ENCODE measurements around the gene NCAPD2.

NCAPD2 gene

DNA sequence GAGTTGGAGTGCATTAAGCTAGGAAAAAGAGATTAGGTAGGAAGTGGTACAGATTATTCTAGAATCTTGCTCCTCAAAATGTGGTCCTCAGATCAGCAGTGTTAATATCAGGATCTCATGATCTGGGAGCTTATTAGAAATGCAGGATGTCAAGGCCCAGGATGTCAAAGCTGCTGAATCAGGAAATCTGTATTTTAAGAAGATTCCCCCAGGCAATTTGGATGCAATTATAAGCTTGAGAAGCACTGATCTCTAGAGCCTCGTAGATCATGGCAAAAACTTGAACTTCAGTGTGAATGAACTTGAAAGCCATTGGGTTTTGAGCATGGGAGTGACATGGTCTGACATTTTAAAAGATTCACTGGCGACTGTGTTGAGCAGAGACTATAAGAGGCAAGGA lies 6.6 kb downstream of the NCAPD2 start:
- DNase-seq, result no peak

DNA sequence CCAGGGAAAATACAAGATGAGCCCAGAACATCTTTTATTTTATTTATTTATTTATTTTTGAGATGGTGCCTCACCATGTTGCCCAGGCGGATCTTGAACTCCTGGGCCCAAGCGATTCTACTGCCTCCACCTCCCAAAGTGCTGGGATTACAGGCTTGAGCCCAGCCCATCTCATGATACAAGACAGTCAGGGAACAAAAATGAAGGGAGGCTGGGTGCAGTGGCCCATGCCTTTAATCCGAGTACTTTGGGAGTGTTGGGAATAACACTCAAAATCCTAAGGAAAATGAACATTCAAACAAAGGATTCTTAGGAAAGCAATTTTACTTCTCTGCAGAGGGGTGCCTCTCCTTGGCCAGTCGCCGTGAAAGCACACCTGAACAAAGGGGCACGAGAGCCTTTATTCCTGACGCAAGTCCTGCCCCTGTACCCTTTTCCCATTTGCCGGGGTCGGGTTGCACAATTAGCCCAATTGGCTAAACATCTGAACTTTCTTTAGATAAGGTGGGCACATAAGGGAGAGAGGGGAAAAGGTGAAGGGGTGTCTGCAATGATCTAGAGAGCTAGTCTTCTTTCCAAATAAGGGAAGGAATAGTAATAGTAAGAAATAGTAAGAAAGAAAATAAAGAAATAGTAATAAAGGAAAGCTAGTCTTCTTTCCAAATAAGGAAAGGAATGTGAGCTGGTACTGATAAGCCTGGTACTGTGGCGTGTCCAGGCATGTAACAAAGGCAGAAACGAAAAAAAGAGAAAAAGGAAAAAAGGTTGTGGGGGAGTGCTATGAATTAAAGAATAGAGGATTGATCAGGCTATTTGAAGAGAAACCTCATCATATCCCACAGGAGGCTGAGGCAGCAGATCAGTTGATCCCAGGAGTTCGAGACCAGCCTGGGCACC lies 13.4 kb downstream of the NCAPD2 start:
- DNase-seq, result no peak

DNA sequence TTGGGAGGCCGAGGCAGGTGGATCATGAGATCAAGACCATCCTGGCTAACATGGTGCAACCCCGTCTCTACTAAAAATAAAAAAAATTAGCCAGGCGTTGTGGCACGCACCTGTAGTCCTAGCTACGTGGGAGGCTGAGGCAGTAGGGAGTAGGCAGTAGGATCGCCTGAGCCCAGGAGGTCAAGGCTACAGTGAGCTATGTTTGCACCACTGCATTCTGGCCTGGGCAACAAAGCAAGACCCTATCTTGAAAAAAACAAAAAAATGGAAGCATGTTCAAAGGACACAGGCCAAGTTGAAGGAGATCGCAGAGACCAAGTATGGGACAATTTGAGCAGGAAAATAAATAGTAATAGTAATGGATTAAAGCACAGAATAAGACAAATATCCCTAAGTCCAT lies 14.2 kb downstream of the NCAPD2 start:
- DNase-seq, result no peak

DNA sequence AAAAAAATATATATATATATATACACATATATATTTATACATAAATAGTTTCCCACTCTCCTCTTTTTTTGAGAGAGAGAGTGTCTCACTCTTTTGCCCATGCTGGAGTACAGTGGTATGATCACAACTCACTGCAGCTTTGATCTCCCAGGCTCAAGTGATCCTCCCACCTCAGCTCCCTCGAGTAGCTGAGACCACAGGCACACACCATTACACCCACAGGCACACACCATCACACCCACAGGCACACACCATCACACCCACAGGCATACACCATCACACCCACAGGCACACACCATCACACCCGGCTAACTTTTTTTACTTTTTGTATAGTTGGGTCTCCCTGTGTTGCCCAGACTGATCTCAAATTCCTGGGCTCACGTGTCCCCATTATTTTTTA lies 26.3 kb downstream of the NCAPD2 start:
- DNase-seq, result no peak

DNA sequence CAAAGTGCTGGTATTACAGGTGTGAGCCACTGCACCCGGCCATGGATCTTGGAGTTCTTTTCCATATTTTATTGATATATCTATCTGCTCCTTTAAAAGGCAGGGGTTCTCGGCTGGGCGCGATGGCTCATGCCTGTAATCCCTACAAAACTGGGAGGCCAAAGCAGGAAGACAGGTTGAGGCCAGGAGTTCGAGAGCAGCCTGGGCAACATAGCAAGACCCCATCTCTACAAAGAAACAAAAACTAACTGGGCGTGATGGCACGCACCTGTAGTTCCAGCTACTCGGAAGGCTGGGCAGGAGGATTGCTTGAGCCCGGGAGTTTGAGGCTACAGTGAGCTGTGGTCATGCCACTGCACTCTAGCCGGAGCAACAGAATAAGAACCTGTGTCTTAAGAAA lies 28.3 kb downstream of the NCAPD2 start:
- no peak for DNase-seq

DNA sequence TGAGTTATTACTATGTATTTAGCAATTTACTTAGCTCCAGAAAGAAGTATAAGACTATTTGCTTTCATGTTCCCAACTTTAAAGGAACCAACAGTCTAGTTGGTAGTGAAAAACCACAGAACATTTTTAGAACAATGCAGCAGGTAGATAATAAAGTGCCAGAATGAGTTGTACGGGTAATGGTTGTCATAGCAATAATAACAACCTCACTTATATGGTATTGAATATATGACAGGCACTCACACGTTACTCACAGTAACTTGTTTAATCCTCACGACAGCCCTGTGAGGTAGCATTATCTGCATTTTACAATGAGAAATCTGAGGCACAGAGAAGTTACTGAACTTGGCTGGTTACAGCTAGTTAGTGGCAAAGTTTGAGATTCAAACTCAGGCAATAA lies 29.8 kb downstream of the NCAPD2 start:
- DNase-seq, result no peak

DNA sequence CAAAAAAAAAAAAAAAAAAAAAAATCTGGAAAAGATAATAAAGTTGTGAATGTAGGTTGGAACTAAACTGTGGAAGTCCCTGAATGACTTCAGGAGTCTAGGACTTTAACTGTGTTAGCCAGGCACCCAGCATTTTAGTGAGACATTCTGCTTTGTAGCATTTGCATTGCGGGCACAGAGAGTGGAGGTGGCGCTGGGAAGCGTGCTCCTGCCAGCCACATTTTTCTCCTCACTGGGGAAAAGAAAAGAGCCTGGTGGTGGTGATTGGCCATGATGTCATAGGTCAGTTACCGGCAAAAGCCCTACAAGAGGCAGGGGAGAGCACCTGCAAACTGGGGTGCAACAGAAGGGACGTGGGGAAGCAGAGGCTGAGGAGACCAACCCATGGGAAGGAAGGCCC lies 30.7 kb downstream of the NCAPD2 start:
- DNase-seq, result no peak

DNA sequence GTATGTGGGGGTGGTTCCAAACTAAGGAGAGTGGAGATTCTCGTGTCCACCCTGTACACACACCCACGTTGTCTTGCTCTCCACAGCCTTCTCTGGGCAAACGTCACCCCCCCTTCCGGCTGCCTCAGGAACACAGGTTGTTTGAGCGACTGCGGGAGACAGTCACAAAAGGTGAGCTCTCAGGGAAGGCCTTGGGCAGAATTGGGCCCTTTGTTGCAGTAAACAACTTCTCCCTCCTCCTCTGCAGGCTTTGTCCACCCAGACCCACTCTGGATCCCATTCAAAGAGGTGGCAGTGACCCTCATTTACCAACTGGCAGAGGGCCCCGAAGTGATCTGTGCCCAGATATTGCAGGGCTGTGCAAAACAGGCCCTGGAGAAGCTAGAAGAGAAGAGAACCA lies 32.3 kb downstream of the NCAPD2 start:
- no peak for DNase-seq

DNA sequence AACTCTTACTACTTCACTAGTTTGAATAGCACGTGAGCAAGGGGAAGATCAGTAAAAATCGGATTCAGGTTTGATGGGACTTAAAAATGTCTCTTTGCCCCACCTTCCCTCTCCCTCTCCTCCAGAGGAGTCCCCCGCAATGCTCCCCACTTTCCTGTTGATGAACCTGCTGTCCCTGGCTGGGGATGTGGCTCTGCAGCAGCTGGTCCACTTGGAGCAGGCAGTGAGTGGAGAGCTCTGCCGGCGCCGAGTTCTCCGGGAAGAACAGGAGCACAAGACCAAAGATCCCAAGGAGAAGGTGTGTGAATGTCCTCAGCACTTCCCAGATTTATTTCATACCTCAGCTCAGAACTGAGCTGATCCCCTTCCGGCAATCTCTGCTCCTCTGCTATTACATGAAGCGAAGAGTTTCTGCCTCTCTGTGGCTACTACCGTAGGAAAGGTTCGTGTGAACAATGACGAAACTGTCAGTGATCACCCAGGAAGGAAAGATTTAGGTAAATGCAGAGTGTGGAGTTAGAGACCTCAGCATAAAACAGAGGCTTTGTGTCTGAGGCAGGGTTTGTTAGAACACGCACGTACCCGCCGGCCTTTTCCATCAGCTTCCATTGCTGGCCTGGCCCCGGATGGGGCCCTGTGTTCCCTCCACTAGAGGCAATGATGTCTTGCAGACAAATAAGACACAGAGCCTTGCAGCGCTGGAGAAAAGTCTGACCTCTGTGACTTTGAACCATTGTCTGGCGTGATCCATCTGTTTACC lies 33.0 kb downstream of the NCAPD2 start:
- DNase-seq, result no peak

DNA sequence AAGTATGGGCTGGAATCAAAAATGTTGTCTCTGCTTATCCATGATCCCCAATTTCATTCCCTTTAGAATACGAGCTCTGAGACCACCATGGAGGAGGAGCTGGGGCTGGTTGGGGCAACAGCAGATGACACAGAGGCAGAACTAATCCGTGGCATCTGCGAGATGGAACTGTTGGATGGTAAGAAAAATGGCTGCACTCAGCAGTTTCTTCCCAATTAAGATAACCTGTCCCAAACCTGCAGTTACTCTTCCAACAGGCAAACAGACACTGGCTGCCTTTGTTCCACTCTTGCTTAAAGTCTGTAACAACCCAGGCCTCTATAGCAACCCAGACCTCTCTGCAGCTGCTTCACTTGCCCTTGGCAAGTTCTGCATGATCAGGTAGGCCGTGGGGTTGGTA lies 33.8 kb downstream of the NCAPD2 start:
- no peak for DNase-seq

DNA sequence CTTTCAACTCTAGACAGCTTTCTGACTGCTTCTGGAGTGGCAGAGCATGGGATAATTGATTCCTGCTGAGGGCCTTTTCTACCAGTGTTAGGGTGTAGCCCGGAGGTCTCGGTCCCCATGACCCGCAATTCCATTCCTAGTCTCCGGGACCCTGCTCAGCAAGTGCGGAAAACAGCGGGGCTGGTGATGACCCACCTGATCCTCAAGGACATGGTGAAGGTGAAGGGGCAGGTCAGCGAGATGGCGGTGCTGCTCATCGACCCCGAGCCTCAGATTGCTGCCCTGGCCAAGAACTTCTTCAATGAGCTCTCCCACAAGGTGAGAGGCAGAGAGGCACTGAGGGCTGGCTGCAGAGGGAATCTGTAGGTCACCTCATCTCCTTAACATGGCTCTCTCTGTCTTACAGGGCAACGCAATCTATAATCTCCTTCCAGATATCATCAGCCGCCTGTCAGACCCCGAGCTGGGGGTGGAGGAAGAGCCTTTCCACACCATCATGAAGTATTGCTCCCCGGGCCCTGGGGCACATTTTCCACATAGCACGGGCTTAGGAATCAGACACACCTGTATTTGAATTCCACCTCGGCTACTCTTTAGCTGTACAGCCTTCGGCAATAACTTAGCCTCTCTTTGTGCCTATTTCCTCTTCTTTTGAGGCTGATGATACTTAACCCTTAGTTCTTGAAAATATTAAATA lies 34.8 kb downstream of the NCAPD2 start:
- DNase-seq, result no peak

DNA sequence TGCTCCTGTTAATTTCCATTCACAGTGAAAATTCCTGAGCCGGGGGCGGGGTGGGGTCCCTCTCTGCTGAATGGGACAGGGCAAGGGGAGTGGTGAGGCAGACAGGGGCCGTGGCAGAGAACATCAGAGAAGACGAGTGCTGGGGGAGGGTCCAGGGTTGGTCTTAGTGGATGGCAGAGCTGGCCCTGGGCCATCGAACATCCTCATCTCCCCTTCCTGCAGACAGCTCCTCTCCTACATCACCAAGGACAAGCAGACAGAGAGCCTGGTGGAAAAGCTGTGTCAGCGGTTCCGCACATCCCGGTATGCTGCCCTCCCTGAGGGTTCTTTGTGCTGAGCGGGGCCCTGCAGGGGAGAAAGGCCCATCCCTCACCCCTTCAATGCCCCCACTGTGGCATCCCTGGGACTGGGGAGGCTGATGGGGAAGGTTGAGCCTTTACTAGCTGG lies 35.4 kb downstream of the NCAPD2 start:
- no peak for DNase-seq

DNA sequence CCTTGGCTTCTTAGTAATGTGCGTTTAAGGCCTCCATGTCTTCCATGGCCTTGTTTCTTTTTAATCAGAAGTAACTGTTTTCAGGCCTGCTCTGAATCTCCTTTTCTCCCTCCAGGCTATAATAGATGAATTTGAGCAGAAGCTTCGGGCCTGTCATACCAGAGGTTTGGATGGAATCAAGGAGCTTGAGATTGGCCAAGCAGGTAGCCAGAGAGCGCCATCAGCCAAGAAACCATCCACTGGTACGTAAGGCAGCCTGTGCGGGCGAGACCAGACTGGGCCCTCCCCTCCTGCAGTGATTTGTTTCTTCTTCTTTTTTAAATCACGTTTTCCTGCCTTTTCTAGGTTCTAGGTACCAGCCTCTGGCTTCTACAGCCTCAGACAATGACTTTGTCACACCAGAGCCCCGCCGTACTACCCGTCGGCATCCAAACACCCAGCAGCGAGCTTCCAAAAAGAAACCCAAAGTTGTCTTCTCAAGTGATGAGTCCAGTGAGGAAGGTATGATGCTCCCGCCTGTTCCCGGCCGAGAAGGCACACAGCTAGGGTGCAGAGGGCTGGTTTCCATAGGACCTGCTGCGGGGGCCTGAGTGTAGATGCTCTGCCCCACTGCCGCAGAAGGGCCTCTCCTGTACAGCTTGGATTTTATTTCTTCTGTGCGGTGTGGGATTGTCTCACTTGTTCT lies 36.8 kb downstream of the NCAPD2 start:
- no peak for DNase-seq

DNA sequence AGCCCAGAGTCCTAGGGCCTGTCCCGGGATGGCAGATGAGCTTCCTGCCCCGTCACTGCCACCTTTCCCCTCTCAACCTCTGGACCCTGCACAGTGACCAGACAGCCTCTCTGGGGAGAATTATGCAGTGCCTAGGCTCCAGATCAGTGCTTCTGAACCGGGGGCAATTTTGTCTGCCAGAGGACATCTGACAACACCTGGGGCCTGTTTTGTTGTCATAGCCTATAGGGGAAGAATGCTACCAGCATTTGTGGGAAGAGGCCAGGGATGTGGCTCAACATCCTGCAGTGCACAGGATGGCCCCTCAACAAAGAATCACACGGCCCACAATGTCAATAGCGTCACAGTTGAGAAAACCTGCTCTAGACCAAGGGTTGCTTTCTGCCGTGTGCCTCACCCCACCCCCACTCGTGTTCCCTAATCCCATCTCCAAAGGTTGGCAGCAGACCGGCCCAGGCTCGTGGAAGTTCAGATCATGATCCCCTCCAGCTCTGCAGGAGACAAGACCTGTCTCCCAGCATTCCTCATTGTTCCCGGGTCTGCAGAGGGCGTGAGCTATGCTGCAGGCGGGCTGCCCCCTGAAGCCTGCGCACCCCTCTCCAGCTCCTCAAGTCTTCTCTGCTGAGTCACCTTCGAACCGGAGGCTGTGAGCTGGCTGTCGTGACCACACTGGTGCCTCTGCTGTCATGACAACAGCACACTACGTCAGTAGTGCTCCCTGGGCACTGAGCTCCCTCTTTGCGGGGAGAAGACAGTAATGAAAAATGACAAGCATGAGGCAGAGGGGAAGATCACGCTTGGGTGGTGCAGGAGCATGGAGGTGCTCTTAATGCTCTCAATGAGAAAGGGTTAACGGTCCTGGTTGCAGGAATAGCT lies 38.4 kb downstream of the NCAPD2 start:
- peak; percentile 92 for DNase-seq

DNA sequence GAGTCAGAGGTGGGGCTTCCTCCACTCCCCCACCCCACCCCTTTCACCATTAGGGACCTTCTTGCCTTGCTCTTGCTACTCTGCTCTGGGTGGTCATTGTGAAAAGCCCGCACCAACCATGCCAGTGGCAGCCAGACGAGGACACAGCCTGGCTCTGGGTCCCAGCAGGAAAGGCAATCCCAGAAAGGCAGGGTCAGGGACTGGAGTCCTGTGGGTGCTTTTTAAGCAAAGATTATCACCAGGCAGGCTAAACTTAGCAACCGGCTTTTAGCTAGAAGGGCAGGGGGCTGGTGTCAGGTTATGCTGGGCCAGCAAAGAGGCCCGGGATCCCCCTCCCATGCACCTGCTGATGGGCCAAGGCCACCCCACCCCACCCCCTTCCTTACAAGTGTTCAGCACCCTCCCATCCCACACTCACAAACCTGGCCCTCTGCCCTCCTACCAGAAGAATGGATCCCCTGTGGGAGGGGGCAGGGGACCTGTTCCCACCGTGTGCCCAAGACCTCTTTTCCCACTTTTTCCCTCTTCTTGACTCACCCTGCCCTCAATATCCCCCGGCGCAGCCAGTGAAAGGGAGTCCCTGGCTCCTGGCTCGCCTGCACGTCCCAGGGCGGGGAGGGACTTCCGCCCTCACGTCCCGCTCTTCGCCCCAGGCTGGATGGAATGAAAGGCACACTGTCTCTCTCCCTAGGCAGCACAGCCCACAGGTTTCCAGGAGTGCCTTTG lies 39.2 kb downstream of the NCAPD2 start:
- peak; percentile 20 for DNase-seq

DNA sequence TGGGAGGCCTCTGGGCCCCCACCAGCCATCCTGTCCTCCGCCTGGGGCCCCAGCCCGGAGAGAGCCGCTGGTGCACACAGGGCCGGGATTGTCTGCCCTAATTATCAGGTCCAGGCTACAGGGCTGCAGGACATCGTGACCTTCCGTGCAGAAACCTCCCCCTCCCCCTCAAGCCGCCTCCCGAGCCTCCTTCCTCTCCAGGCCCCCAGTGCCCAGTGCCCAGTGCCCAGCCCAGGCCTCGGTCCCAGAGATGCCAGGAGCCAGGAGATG lies 39.7 kb downstream of the NCAPD2 start:
- no peak for DNase-seq

DNA sequence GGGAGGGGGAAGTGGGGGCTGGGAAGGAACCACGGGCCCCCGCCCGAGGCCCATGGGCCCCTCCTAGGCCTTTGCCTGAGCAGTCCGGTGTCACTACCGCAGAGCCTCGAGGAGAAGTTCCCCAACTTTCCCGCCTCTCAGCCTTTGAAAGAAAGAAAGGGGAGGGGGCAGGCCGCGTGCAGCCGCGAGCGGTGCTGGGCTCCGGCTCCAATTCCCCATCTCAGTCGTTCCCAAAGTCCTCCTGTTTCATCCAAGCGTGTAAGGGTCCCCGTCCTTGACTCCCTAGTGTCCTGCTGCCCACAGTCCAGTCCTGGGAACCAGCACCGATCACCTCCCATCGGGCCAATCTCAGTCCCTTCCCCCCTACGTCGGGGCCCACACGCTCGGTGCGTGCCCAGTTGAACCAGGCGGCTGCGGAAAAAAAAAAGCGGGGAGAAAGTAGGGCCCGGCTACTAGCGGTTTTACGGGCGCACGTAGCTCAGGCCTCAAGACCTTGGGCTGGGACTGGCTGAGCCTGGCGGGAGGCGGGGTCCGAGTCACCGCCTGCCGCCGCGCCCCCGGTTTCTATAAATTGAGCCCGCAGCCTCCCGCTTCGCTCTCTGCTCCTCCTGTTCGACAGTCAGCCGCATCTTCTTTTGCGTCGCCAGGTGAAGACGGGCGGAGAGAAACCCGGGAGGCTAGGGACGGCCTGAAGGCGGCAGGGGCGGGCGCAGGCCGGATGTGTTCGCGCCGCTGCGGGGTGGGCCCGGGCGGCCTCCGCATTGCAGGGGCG lies 40.2 kb downstream of the NCAPD2 start, which contains the start of gene GAPDH:
TSS of gene GAPDH (plus strand) at position 595 of the 772 bp plus-strand sequence. CDS start 316 bp downstream, outside the sequence.
- DNase-seq, result peak; percentile 91

DNA sequence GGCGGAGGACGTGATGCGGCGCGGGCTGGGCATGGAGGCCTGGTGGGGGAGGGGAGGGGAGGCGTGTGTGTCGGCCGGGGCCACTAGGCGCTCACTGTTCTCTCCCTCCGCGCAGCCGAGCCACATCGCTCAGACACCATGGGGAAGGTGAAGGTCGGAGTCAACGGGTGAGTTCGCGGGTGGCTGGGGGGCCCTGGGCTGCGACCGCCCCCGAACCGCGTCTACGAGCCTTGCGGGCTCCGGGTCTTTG lies 40.7 kb downstream of the NCAPD2 start:
- DNase-seq, result no peak

DNA sequence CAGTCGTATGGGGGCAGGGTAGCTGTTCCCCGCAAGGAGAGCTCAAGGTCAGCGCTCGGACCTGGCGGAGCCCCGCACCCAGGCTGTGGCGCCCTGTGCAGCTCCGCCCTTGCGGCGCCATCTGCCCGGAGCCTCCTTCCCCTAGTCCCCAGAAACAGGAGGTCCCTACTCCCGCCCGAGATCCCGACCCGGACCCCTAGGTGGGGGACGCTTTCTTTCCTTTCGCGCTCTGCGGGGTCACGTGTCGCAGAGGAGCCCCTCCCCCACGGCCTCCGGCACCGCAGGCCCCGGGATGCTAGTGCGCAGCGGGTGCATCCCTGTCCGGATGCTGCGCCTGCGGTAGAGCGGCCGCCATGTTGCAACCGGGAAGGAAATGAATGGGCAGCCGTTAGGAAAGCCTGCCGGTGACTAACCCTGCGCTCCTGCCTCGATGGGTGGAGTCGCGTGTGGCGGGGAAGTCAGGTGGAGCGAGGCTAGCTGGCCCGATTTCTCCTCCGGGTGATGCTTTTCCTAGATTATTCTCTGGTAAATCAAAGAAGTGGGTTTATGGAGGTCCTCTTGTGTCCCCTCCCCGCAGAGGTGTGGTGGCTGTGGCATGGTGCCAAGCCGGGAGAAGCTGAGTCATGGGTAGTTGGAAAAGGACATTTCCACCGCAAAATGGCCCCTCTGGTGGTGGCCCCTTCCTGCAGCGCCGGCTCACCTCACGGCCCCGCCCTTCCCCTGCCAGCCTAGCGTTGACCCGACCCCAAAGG lies 41.2 kb downstream of the NCAPD2 start:
- DNase-seq, result peak; percentile 78

DNA sequence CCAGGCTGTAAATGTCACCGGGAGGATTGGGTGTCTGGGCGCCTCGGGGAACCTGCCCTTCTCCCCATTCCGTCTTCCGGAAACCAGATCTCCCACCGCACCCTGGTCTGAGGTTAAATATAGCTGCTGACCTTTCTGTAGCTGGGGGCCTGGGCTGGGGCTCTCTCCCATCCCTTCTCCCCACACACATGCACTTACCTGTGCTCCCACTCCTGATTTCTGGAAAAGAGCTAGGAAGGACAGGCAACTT lies 41.7 kb downstream of the NCAPD2 start:
- DNase-seq, result no peak

All from CD4-positive, alpha-beta T cell treated with Interleukin-4 for 4 hours (primary cell).